ENCODE results near the gene MRTFB. TPM values are rescaled to one million over a fixed set of nuclear protein-coding genes. Genes with fewer than 3 reads are reported as not detected.

MRTFB gene
- total and polyA plus RNA-seq, 2 donors (not counting 1 experiment from before 2014, with no cell fraction given): 8.8 to 9.8 TPM

DNA sequence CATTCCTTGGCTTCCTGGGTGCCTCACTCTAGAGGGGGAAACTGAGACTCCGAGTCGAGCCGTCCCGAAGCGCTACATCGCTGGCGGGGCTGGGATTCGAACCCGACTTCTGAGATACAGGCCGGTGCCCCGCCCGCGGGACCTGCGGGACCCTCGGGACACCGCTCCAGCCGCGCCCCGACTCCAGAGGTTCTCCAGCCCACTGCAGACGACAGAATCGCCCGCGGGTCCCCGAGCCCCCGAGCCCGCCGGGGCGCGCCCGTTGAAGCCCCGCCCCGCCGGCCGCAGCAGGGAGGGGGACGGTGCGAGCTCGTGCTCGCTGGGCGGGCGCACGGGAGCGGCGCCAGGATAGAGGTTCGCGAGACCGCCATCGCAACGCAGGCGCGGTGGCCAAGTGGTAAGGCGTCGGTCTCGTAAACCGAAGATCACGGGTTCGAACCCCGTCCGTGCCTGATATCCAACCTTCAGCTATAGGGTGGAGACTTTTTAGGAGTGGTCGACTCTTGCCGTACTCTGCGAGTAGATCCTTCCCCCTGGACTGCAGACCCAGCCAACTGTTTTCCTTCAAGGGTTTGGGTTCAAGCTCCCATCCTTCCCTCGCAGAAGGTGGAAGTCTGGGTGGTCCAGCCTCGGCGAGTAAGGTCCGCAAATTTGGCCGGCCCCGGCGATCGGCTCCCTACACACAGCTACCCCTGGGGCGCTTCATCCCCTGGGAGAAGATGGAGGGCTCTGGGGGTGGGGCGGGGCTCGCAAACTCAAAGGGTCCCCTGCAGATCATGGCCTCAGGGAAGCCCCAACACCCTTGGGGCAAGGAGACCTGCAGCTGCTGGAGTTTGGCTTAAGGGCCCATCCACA is 214.6 kb downstream of the MRTFB start:
- TF ChIP-seq, protein P1, sequence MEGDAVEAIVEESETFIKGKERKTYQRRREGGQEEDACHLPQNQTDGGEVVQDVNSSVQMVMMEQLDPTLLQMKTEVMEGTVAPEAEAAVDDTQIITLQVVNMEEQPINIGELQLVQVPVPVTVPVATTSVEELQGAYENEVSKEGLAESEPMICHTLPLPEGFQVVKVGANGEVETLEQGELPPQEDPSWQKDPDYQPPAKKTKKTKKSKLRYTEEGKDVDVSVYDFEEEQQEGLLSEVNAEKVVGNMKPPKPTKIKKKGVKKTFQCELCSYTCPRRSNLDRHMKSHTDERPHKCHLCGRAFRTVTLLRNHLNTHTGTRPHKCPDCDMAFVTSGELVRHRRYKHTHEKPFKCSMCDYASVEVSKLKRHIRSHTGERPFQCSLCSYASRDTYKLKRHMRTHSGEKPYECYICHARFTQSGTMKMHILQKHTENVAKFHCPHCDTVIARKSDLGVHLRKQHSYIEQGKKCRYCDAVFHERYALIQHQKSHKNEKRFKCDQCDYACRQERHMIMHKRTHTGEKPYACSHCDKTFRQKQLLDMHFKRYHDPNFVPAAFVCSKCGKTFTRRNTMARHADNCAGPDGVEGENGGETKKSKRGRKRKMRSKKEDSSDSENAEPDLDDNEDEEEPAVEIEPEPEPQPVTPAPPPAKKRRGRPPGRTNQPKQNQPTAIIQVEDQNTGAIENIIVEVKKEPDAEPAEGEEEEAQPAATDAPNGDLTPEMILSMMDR (conservative IDR thresholded peaks at IDR 0.05 in 1 of 2, IDR thresholded peaks at IDR 0.05 in 1 of 2; ENCODE audit: low read depth in 1 of 2, low read length in 2 of 2): no peak
- no peak for TF ChIP-seq EZH2 (IDR thresholded peaks at IDR 0.05; ENCODE audit: low read length, missing control alignments)
- H3K4me1 ChIP-seq (ENCODE audit: control insufficient read depth, extremely low read depth, insufficient read depth, low read length): no peaks in the 10 kb centered on the region
- H4K20me1 ChIP-seq (ENCODE audit: control insufficient read depth, extremely low read depth, insufficient read depth, low read length): no peaks in the 10 kb centered on the region
- H3K79me2 ChIP-seq (ENCODE audit: control insufficient read depth, insufficient read depth, low read length): no peaks in the 10 kb centered on the region
- peak overlapping the region; percentile 65 for H3K9ac ChIP-seq (ENCODE audit: insufficient read depth, low read length)
- peak; percentile 95 to 98 for DNase-seq (ENCODE audit: low read depth in 2 of 2)
- H3K4me2 ChIP-seq (ENCODE audit: extremely low read depth, insufficient read depth, low read length): peak overlapping the region; percentile 80
- no peaks in the 10 kb centered on the region for H3K36me3 ChIP-seq (ENCODE audit: control insufficient read depth, insufficient read depth, low read length)
- peak overlapping the region; percentile 89 for H2AFZ ChIP-seq (ENCODE audit: low read length)
- H3K27me3 ChIP-seq (ENCODE audit: control insufficient read depth, insufficient read depth, low read length): no peaks in the 10 kb centered on the region
- H3K27ac ChIP-seq (ENCODE audit: insufficient read depth, low read length): peak overlapping the region; percentile 23
- H3K4me3 ChIP-seq (replicated peaks in 1 of 4; ENCODE audit: control extremely low read depth in 1 of 4, insufficient read depth in 1 of 4, low read depth in 3 of 4, low read length in 4 of 4): peak overlapping the region; percentile 84 to 87 (median 85)
- H3K9me3 ChIP-seq (ENCODE audit: control insufficient read depth, insufficient read depth, low read depth, low read length): no peaks in the 10 kb centered on the region

DNA sequence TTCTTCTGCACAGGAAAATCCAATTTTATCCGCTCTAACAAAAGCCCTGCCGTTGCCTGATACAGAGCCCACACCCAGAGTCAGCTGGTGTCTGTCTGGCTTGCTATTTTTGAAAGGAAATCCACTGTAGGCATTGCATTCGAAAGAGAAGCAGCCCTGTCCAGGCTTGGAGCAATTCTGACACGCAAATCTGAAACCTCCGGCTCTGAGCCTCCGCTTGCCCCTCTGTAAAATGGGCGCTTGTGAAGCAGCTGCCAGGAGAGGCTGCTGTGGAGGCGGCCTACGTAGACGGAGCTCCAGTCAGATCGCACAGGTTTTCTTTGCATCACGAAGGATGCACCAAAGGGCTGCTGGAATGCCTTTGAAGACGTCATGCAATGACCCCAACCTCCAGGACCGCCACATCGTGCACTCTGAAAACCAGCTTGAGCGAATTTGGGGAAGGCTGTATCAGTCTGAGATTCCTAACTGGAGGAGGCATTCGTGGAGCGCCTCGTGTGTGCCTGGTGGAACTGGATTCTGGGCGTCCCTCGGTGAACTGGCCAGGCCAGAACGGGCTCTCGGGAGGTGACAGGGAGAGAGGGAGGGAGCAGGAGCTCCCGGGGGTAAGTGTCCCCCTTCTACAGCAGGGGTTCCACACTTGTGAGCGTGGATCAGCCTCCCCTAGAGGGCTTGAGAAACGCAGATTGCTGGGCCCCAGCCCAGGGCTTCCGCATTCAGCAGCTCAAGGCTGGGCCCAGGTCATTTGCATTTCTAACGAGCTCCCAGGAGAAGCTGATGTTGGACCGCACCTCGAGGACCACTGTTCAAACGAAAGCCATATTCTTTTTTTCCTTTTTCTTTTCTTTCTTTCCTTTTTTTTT is 215.5 kb downstream of the MRTFB start:
- Histone ChIP-seq H2AFZ (ENCODE audit: low read length) (no peak overlapping the region), H3K9ac (ENCODE audit: insufficient read depth, low read length) (no peak overlapping the region)
- DNase-seq (ENCODE audit: low read depth in 2 of 2): peak; percentile 33 to 70

More for the DNA sequence above, 215.5 kb downstream of the MRTFB start:
- Histone ChIP-seq H3K79me2 (ENCODE audit: control insufficient read depth, insufficient read depth, low read length) (no peaks in the 10 kb centered on the region), H3K9me3 (ENCODE audit: control insufficient read depth, insufficient read depth, low read depth, low read length) (no peaks in the 10 kb centered on the region), H3K36me3 (ENCODE audit: control insufficient read depth, insufficient read depth, low read length) (no peaks in the 10 kb centered on the region), H3K27ac (ENCODE audit: insufficient read depth, low read length) (no peak overlapping the region), H3K4me1 (ENCODE audit: control insufficient read depth, extremely low read depth, insufficient read depth, low read length) (no peaks in the 10 kb centered on the region), H3K4me2 (ENCODE audit: extremely low read depth, insufficient read depth, low read length) (peak overlapping the region; percentile 65), H3K4me3 (replicated peaks in 1 of 4; ENCODE audit: control extremely low read depth in 1 of 4, insufficient read depth in 1 of 4, low read depth in 3 of 4, low read length in 4 of 4) (peak overlapping the region in 2 of 4 experiments; percentile 48 to 86), H4K20me1 (ENCODE audit: control insufficient read depth, extremely low read depth, insufficient read depth, low read length) (no peaks in the 10 kb centered on the region), H3K27me3 (ENCODE audit: control insufficient read depth, insufficient read depth, low read length) (no peaks in the 10 kb centered on the region)
- TF ChIP-seq, protein P1 (conservative IDR thresholded peaks at IDR 0.05 in 1 of 2, IDR thresholded peaks at IDR 0.05 in 1 of 2; ENCODE audit: low read depth in 1 of 2, low read length in 2 of 2): no peak
- TF ChIP-seq EZH2 (IDR thresholded peaks at IDR 0.05; ENCODE audit: low read length, missing control alignments): no peak

All from fibroblast of lung (primary cell).